HEK293 (cell line): ENCODE data around the gene CCNK.

Experiments used
- HOXA7 ChIP-seq: sonication (generic); formaldehyde crosslinking; IDR thresholded peaks from 2 replicates; pipeline ENCODE4 v1.8.1; 2022; ENCODE audit warnings: missing genetic modification reagents, borderline replicate concordance
- HOXC10 ChIP-seq: sonication (generic); formaldehyde crosslinking; IDR thresholded peaks from 2 replicates; pipeline ENCODE4 v1.8.1; 2023; ENCODE audit warnings: mild to moderate bottlenecking, missing genetic modification reagents
- REPIN1 ChIP-seq: fragments of 450-650 bp; formaldehyde crosslinking; IDR thresholded peaks from 2 replicates; pipeline ENCODE4 v1.5.1; 2017; ENCODE audit warnings: missing biosample characterization, missing genetic modification characterization, low read depth
- SALL2 ChIP-seq: fragments of 450-650 bp; formaldehyde crosslinking; IDR thresholded peaks from 2 replicates; pipeline ENCODE4 v1.5.0; 2017; ENCODE audit warnings: missing biosample characterization, mild to moderate bottlenecking, missing genetic modification characterization, borderline replicate concordance
- SCRT2 ChIP-seq: fragments of 450-650 bp; formaldehyde crosslinking; IDR thresholded peaks from 2 replicates; pipeline ENCODE4 v1.5.1; 2016; ENCODE audit warnings: missing biosample characterization, missing genetic modification characterization
- WT1 ChIP-seq: fragments of 450-650 bp; formaldehyde crosslinking; IDR thresholded peaks from 2 replicates; pipeline ENCODE4 v1.5.1; 2016; ENCODE audit warnings: missing biosample characterization, missing genetic modification characterization
- ZBTB17 ChIP-seq: fragments of 450-650 bp; formaldehyde crosslinking; IDR thresholded peaks from 2 replicates; pipeline ENCODE4 v1.5.1; 2016; ENCODE audit warnings: missing biosample characterization, missing genetic modification characterization
- ZEB2 ChIP-seq: fragments of 450-650 bp; formaldehyde crosslinking; IDR thresholded peaks from 2 replicates; pipeline ENCODE4 v1.5.1; 2016; ENCODE audit warnings: missing biosample characterization, missing genetic modification characterization
- ZNF114 ChIP-seq: fragments of 450-650 bp; formaldehyde crosslinking; IDR thresholded peaks from 2 replicates; pipeline ENCODE4 v1.5.0; 2017; ENCODE audit warnings: missing biosample characterization, missing genetic modification characterization
- ZNF132 ChIP-seq: fragments of 450-650 bp; formaldehyde crosslinking; IDR thresholded peaks from 2 replicates; pipeline ENCODE4 v1.5.1; 2017; ENCODE audit warnings: missing biosample characterization, missing genetic modification characterization, borderline replicate concordance
- ZNF146 ChIP-seq: fragments of 450-650 bp; formaldehyde crosslinking; IDR thresholded peaks from 2 replicates; pipeline ENCODE4 v1.5.1; 2016; ENCODE audit warnings: missing biosample characterization, missing genetic modification characterization
- ZNF169 ChIP-seq: fragments of 450-650 bp; formaldehyde crosslinking; IDR thresholded peaks from 2 replicates; pipeline ENCODE4 v1.5.1; 2016; ENCODE audit warnings: missing biosample characterization, missing genetic modification characterization
- ZNF248 ChIP-seq: fragments of 450-650 bp; formaldehyde crosslinking; IDR thresholded peaks from 2 replicates; pipeline ENCODE4 v1.5.1; 2017; ENCODE audit warnings: missing biosample characterization, missing genetic modification characterization
- ZNF311 ChIP-seq: fragments of 450-650 bp; formaldehyde crosslinking; IDR thresholded peaks from 2 replicates; pipeline ENCODE4 v1.5.1; 2017; ENCODE audit warnings: missing biosample characterization, missing genetic modification characterization, borderline replicate concordance
- ZNF354C ChIP-seq: fragments of 450-650 bp; formaldehyde crosslinking; IDR thresholded peaks from 2 replicates; pipeline ENCODE4 v1.5.1; 2016; ENCODE audit warnings: missing biosample characterization, missing genetic modification characterization, low read depth, borderline replicate concordance
- ZNF37A ChIP-seq: fragments of 450-650 bp; IDR thresholded peaks from 2 replicates; pipeline ENCODE4 v1.5.1; 2018; ENCODE audit warnings: missing biosample characterization, missing genetic modification characterization
- ZNF416 ChIP-seq: fragments of 450-650 bp; formaldehyde crosslinking; IDR thresholded peaks from 2 replicates; pipeline ENCODE4 v1.5.1; 2016; ENCODE audit warnings: missing biosample characterization, missing genetic modification characterization
- ZNF473 ChIP-seq: fragments of 450-650 bp; formaldehyde crosslinking; IDR thresholded peaks from 2 replicates; pipeline ENCODE4 v1.5.1; 2017; ENCODE audit warnings: missing biosample characterization, missing genetic modification characterization
- ZNF544 ChIP-seq: fragments of 450-650 bp; formaldehyde crosslinking; IDR thresholded peaks from 2 replicates; pipeline ENCODE4 v1.5.0; 2017; ENCODE audit warnings: missing biosample characterization, missing genetic modification characterization
- ZNF561 ChIP-seq: fragments of 450-650 bp; IDR thresholded peaks from 2 replicates; pipeline ENCODE4 v1.5.1; 2018; ENCODE audit warnings: missing biosample characterization, missing genetic modification characterization, borderline replicate concordance
- ZNF623 ChIP-seq: fragments of 450-650 bp; formaldehyde crosslinking; IDR thresholded peaks from 2 replicates; pipeline ENCODE4 v1.5.1; 2016; ENCODE audit warnings: missing biosample characterization, missing genetic modification characterization
- ZNF624 ChIP-seq: fragments of 450-650 bp; formaldehyde crosslinking; IDR thresholded peaks from 2 replicates; pipeline ENCODE4 v1.5.1; 2017; ENCODE audit warnings: missing biosample characterization, missing genetic modification characterization
- ZNF776 ChIP-seq: fragments of 450-650 bp; formaldehyde crosslinking; IDR thresholded peaks from 2 replicates; pipeline ENCODE4 v1.5.0; 2017; ENCODE audit warnings: missing biosample characterization, missing genetic modification characterization, borderline replicate concordance
- TF ChIP-seq, protein P1 (sequence below): fragments of 450-650 bp; formaldehyde crosslinking; IDR thresholded peaks from 2 replicates; pipeline ENCODE4 v1.5.1; 2017; ENCODE audit warnings: missing biosample characterization, missing genetic modification characterization
- TF ChIP-seq, protein P2 (sequence below): fragments of 450-650 bp; formaldehyde crosslinking; IDR thresholded peaks from 2 replicates; pipeline ENCODE4 v1.5.1; 2016; ENCODE audit warnings: missing biosample characterization, missing genetic modification characterization
- TF ChIP-seq, protein P3 (sequence below): fragments of 450-650 bp; formaldehyde crosslinking; IDR thresholded peaks from 2 replicates; pipeline ENCODE4; 2016; ENCODE audit warnings: missing biosample characterization, missing genetic modification characterization
- TF ChIP-seq, protein P4 (sequence below): fragments of 450-650 bp; formaldehyde crosslinking; IDR thresholded peaks from 2 replicates; pipeline ENCODE4 v1.5.1; 2016; ENCODE audit warnings: missing biosample characterization, missing genetic modification characterization
- TF ChIP-seq, protein P5 (sequence below): fragments of 450-650 bp; formaldehyde crosslinking; IDR thresholded peaks from 2 replicates; pipeline ENCODE4 v1.5.1; 2016; ENCODE audit warnings: missing biosample characterization, missing genetic modification characterization
- TF ChIP-seq, protein P6 (sequence below): fragments of 450-650 bp; formaldehyde crosslinking; IDR thresholded peaks from 2 replicates; pipeline ENCODE4 v1.5.1; 2016; ENCODE audit warnings: missing biosample characterization, missing genetic modification characterization

CCNK gene

DNA sequence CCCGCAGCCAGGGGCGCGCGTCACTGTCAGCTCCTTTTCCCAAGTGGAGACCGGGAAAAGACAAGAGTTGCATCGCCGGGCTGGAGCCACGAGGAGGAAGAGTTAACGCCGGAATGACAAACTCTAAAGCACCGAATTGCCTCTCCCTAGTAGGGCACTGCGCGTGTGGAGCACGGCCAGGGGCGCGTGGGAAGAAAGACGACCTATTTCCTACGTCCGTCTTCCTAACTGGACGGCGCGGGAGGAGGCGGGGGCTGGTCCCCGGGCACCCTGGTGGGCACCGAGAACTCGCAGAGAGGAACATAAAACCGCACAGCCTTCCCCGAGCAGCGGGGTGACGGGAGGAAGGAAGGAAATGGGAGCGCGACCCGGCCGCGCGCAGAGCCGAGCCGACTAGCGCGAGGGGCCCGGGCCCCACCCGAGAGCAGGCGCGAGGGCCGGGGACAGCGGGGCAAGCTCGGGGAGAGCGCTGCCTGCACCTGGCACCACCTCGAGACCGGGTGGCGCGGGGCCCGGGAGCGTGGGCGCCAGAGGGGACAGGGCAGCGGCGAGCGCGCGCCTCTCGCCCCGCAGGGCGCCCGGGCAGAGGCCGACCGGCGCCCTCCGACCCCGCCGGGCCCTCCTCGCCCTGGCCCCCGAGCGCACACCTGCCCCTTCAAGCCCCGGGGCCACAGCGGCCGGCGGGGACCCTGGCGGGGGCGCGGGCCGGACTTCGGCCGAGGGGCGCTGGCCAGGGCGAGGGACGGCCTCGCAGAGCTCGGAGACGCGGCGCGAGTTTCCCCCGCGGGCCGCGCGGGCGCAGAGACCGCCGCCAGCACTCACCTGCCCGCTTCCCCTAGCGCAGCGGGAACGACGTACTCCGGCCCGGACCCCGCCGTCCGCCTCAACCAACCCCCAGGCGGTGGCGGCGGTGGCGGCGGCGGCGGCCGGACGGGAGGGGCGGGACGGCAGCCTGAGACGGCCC is 1.0 kb upstream of the CCNK start, which contains the start of gene SETD3 (continued):
- TF ChIP-seq HOXC10 (CRISPR knock-in tag) (no peak), HOXA7 (CRISPR knock-in tag) (no peak), ZNF354C (tag by site-specific recombination) (no peak), ZEB2 (peak; percentile 59), ZNF248 (tag by site-specific recombination) (no peak), ZNF114 (no peak), ZNF37A (tag by site-specific recombination) (no peak), ZNF311 (no peak), ZNF561 (no peak), SALL2 (tag by site-specific recombination) (no peak), ZNF169 (tag by site-specific recombination) (no peak), ZNF416 (tag by site-specific recombination) (no peak), ZNF776 (tag by site-specific recombination) (no peak), ZNF624 (tag by site-specific recombination) (no peak), ZNF544 (tag by site-specific recombination) (no peak), SCRT2 (tag by site-specific recombination) (no peak), ZNF146 (tag by site-specific recombination) (no peak), WT1 (no peak), ZBTB17 (tag by site-specific recombination) (peak; percentile 76), REPIN1 (tag by site-specific recombination) (no peak), ZNF623 (tag by site-specific recombination) (no peak), ZNF132 (tag by site-specific recombination) (no peak), ZNF473 (no peak)
- TF ChIP-seq, protein P1, sequence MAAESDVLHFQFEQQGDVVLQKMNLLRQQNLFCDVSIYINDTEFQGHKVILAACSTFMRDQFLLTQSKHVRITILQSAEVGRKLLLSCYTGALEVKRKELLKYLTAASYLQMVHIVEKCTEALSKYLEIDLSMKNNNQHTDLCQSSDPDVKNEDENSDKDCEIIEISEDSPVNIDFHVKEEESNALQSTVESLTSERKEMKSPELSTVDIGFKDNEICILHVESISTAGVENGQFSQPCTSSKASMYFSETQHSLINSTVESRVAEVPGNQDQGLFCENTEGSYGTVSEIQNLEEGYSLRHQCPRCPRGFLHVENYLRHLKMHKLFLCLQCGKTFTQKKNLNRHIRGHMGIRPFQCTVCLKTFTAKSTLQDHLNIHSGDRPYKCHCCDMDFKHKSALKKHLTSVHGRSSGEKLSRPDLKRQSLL (tag by site-specific recombination): no peak
- TF ChIP-seq, protein P2, sequence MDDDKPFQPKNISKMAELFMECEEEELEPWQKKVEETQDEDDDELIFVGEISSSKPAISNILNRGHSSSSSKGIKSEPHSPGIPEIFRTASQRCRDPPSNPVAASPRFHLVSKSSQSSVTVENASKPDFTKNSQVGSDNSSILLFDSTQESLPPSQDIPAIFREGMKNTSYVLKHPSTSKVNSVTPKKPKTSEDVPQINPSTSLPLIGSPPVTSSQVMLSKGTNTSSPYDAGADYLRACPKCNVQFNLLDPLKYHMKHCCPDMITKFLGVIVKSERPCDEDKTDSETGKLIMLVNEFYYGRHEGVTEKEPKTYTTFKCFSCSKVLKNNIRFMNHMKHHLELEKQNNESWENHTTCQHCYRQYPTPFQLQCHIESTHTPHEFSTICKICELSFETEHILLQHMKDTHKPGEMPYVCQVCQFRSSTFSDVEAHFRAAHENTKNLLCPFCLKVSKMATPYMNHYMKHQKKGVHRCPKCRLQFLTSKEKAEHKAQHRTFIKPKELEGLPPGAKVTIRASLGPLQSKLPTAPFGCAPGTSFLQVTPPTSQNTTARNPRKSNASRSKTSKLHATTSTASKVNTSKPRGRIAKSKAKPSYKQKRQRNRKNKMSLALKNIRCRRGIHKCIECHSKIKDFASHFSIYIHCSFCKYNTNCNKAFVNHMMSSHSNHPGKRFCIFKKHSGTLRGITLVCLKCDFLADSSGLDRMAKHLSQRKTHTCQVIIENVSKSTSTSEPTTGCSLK (tag by site-specific recombination): no peak
- TF ChIP-seq, protein P3, sequence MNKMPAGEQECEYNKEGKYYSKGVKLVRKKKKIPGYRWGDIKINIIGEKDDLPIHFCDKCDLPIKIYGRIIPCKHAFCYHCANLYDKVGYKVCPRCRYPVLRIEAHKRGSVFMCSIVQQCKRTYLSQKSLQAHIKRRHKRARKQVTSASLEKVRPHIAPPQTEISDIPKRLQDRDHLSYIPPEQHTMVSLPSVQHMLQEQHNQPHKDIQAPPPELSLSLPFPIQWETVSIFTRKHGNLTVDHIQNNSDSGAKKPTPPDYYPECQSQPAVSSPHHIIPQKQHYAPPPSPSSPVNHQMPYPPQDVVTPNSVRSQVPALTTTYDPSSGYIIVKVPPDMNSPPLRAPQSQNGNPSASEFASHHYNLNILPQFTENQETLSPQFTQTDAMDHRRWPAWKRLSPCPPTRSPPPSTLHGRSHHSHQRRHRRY (tag by site-specific recombination): no peak
- TF ChIP-seq, protein P4, sequence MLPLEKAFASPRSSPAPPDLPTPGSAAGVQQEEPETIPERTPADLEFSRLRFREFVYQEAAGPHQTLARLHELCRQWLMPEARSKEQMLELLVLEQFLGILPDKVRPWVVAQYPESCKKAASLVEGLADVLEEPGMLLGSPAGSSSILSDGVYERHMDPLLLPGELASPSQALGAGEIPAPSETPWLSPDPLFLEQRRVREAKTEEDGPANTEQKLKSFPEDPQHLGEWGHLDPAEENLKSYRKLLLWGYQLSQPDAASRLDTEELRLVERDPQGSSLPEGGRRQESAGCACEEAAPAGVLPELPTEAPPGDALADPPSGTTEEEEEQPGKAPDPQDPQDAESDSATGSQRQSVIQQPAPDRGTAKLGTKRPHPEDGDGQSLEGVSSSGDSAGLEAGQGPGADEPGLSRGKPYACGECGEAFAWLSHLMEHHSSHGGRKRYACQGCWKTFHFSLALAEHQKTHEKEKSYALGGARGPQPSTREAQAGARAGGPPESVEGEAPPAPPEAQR (tag by site-specific recombination): no peak
- TF ChIP-seq, protein P5, sequence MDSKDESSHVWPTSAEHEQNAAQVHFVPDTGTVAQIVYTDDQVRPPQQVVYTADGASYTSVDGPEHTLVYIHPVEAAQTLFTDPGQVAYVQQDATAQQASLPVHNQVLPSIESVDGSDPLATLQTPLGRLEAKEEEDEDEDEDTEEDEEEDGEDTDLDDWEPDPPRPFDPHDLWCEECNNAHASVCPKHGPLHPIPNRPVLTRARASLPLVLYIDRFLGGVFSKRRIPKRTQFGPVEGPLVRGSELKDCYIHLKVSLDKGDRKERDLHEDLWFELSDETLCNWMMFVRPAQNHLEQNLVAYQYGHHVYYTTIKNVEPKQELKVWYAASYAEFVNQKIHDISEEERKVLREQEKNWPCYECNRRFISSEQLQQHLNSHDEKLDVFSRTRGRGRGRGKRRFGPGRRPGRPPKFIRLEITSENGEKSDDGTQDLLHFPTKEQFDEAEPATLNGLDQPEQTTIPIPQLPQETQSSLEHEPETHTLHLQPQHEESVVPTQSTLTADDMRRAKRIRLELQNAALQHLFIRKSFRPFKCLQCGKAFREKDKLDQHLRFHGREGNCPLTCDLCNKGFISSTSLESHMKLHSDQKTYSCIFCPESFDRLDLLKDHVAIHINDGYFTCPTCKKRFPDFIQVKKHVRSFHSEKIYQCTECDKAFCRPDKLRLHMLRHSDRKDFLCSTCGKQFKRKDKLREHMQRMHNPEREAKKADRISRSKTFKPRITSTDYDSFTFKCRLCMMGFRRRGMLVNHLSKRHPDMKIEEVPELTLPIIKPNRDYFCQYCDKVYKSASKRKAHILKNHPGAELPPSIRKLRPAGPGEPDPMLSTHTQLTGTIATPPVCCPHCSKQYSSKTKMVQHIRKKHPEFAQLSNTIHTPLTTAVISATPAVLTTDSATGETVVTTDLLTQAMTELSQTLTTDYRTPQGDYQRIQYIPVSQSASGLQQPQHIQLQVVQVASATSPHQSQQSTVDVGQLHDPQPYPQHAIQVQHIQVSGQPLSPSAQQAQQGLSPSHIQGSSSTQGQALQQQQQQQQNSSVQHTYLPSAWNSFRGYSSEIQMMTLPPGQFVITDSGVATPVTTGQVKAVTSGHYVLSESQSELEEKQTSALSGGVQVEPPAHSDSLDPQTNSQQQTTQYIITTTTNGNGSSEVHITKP (tag by site-specific recombination): no peak
- TF ChIP-seq, protein P6, sequence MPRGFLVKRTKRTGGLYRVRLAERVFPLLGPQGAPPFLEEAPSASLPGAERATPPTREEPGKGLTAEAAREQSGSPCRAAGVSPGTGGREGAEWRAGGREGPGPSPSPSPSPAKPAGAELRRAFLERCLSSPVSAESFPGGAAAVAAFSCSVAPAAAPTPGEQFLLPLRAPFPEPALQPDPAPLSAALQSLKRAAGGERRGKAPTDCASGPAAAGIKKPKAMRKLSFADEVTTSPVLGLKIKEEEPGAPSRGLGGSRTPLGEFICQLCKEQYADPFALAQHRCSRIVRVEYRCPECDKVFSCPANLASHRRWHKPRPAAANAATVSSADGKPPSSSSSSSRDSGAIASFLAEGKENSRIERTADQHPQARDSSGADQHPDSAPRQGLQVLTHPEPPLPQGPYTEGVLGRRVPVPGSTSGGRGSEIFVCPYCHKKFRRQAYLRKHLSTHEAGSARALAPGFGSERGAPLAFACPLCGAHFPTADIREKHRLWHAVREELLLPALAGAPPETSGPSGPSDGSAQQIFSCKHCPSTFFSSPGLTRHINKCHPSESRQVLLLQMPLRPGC (tag by site-specific recombination): no peak
